HepG2 (cell line): ENCODE results near the gene NACC2. TPM values are rescaled to one million over a fixed set of nuclear protein-coding genes. Genes with fewer than 3 reads are reported as not detected.
A peak's percentile ranks its signal among the peaks of the same experiment; 100 is the strongest.

Source experiments
- CHCHD3 ChIP-seq: sonication (generic); formaldehyde crosslinking; IDR thresholded peaks from 2 replicates; pipeline ENCODE4 v1.8.0; 2022; ENCODE audit warnings: mild to moderate bottlenecking, missing genetic modification reagents, moderate library complexity
- GTF3A ChIP-seq: sonication (generic); formaldehyde crosslinking; conservative IDR thresholded peaks from 2 replicates; pipeline ENCODE4 v1.4.0; 2020; ENCODE audit warnings: mild to moderate bottlenecking, missing genetic modification reagents
- GZF1 ChIP-seq: sonication (generic); formaldehyde crosslinking; IDR thresholded peaks from 2 replicates; pipeline ENCODE4 v1.5.1; 2020; ENCODE audit warnings: mild to moderate bottlenecking, missing genetic modification reagents
- MLLT10 ChIP-seq: sonication (generic); formaldehyde crosslinking; IDR thresholded peaks from 2 replicates; pipeline ENCODE4 v1.4.0; 2020; ENCODE audit warnings: missing genetic modification reagents
- POLR2AphosphoS2 ChIP-seq: IDR thresholded peaks from 2 replicates; pipeline ENCODE4 v1.6.1; 2011; ENCODE audit warnings: low read depth, low read length, improper control_type of control experiment
- ZBTB38 ChIP-seq: sonication (generic); formaldehyde crosslinking; IDR thresholded peaks from 2 replicates; pipeline ENCODE4 v1.5.1; 2020; ENCODE audit warnings: mild to moderate bottlenecking, missing genetic modification reagents
- ZNF572 ChIP-seq: sonication (generic); formaldehyde crosslinking; IDR thresholded peaks from 2 replicates; pipeline ENCODE4 v1.5.1; 2020; ENCODE audit warnings: mild to moderate bottlenecking, missing genetic modification reagents
- ZNF766 ChIP-seq: sonication (generic); formaldehyde crosslinking; IDR thresholded peaks from 2 replicates; pipeline ENCODE4 v1.5.0; 2020; ENCODE audit warnings: missing genetic modification reagents, borderline replicate concordance
- polyA plus RNA-seq, 8 experiments: library from polyadenylated mRNA; depleted of rRNA in 3 of 8; stranded (reverse) in 7 of 8; unstranded in 1 of 8; fragments of >200 nt; fragmentation: Illumina TruSeq in 4 of 8; extraction: Trizol in 4 of 8; gene quantifications; 2 replicates each; pipeline versions ENCODE4 v1.2.1 to v1.2.3, GENCODE V29; 2011 to 2016; ENCODE audit warnings: low read depth in 4 of 8, missing spikeins in 1 of 8, mixed read lengths in 1 of 8; ENCODE audit not compliant: insufficient read depth in 1 of 8
- total RNA-seq, 5 experiments: library from RNA; depleted of rRNA; stranded (reverse); fragments of >200 nt; fragmentation: Illumina TruSeq; extraction: Trizol; gene quantifications; 2 replicates each; pipeline ENCODE4 v1.2.3, GENCODE V29; 2016; ENCODE audit warnings: low read depth in 1 of 5
- TF ChIP-seq, protein P1 (sequence below): sonication (generic); formaldehyde crosslinking; IDR thresholded peaks from 2 replicates; pipeline ENCODE4 v1.4.0; 2020; ENCODE audit warnings: mild to moderate bottlenecking, missing genetic modification reagents
- TF ChIP-seq, protein P2 (sequence below): sonication (generic); formaldehyde crosslinking; IDR thresholded peaks from 2 replicates; pipeline ENCODE4 v1.5.0; 2020; ENCODE audit warnings: mild to moderate bottlenecking, missing genetic modification reagents, moderate library complexity
- TF ChIP-seq, protein P3 (sequence below): sonication (generic); formaldehyde crosslinking; IDR thresholded peaks from 2 replicates; pipeline ENCODE4 v1.5.0; 2020; ENCODE audit warnings: mild to moderate bottlenecking, low read depth, missing genetic modification reagents, borderline replicate concordance
- TF ChIP-seq, protein P4 (sequence below): sonication (generic); formaldehyde crosslinking; IDR thresholded peaks from 2 replicates; pipeline ENCODE4 v1.8.1; 2023; ENCODE audit warnings: missing genetic modification reagents, inconsistent platforms, borderline replicate concordance
- TF ChIP-seq, protein P5 (sequence below): sonication (generic); formaldehyde crosslinking; IDR thresholded peaks from 2 replicates; pipeline ENCODE4 v1.4.0; 2020; ENCODE audit warnings: missing genetic modification reagents
- TF ChIP-seq, protein P6 (sequence below): sonication (generic); formaldehyde crosslinking; IDR thresholded peaks from 2 replicates; pipeline ENCODE4 v1.8.1; 2022; ENCODE audit warnings: mild to moderate bottlenecking, missing genetic modification reagents
- TF ChIP-seq, protein P7 (sequence below): sonication (generic); formaldehyde crosslinking; IDR thresholded peaks from 2 replicates; pipeline ENCODE4 v1.5.1; 2020; ENCODE audit warnings: missing genetic modification reagents, mild to moderate bottlenecking, borderline replicate concordance

NACC2 gene
- total and polyA plus RNA-seq, 2 of the 13 experiments (the other 11 are each of a cell fraction or from before 2014, with no cell fraction given) = 5.9 to 12.3 TPM

DNA sequence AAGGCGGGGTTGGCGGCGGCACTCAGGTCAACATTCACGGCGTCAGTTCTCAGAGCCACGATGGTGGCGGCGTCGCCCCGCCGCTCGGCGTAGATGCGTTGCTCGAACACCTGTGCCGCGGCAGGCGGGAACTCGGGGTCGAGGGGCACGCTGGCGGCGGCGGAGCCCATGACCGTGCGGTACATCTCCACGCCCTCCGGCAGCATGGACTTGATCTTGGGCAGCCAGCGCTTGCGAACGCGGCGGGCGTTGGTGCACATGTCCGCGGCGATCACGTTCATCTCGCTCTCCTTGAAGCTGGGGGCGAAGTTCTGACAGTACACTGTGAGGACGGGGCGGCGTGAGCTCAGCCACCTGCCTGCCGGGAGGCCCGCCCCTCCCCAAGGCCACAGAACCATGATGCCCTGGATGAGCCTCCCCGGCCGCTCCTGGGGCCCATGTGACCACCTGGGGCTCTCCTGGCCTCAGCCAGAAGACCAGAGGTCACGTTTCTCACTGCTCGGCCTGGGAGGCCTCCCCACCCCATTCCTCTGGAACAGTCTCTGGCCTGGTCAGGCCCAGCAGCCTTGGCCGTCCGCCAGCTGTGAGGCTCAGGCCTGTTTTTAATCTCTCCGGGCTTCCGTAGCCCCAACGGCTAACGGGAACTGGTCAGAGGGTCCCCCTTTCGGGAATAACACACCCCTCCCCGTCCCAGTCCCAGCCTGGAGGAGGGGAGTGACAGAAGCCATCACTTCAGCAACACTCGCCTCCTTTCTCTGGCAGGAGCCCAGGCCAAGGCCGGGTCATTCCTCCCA lies 83.2 kb downstream of the NACC2 start (continued):
- TF ChIP-seq, protein P1, sequence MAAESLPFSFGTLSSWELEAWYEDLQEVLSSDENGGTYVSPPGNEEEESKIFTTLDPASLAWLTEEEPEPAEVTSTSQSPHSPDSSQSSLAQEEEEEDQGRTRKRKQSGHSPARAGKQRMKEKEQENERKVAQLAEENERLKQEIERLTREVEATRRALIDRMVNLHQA (CRISPR knock-in tag) = no peak
- TF ChIP-seq ZBTB38 (CRISPR knock-in tag) (peak; percentile 99), GTF3A (CRISPR knock-in tag) (0 out of 2 replicates have a peak, but pooled peaks have one; percentile 32), POLR2AphosphoS2 (no peak), GZF1 (CRISPR knock-in tag) (peak; percentile 83), MLLT10 (CRISPR knock-in tag) (no peak), ZNF572 (no peak; the same call in 1 of the 2 replicates), ZNF766 (CRISPR knock-in tag) (peak; percentile 90), CHCHD3 (CRISPR knock-in tag) (peak; percentile 13; the same call in 1 of the 2 replicates)
- TF ChIP-seq, protein P2, sequence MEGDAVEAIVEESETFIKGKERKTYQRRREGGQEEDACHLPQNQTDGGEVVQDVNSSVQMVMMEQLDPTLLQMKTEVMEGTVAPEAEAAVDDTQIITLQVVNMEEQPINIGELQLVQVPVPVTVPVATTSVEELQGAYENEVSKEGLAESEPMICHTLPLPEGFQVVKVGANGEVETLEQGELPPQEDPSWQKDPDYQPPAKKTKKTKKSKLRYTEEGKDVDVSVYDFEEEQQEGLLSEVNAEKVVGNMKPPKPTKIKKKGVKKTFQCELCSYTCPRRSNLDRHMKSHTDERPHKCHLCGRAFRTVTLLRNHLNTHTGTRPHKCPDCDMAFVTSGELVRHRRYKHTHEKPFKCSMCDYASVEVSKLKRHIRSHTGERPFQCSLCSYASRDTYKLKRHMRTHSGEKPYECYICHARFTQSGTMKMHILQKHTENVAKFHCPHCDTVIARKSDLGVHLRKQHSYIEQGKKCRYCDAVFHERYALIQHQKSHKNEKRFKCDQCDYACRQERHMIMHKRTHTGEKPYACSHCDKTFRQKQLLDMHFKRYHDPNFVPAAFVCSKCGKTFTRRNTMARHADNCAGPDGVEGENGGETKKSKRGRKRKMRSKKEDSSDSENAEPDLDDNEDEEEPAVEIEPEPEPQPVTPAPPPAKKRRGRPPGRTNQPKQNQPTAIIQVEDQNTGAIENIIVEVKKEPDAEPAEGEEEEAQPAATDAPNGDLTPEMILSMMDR (CRISPR knock-in tag) = peak; percentile 23
- TF ChIP-seq, protein P3, sequence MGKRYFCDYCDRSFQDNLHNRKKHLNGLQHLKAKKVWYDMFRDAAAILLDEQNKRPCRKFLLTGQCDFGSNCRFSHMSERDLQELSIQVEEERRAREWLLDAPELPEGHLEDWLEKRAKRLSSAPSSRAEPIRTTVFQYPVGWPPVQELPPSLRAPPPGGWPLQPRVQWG (CRISPR knock-in tag) = 0 out of 2 replicates have a peak, but pooled peaks have one; percentile 32
- TF ChIP-seq, protein P4, sequence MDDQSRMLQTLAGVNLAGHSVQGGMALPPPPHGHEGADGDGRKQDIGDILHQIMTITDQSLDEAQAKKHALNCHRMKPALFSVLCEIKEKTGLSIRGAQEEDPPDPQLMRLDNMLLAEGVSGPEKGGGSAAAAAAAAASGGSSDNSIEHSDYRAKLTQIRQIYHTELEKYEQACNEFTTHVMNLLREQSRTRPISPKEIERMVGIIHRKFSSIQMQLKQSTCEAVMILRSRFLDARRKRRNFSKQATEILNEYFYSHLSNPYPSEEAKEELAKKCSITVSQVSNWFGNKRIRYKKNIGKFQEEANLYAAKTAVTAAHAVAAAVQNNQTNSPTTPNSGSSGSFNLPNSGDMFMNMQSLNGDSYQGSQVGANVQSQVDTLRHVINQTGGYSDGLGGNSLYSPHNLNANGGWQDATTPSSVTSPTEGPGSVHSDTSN (CRISPR knock-in tag) = no peak
- TF ChIP-seq, protein P5, sequence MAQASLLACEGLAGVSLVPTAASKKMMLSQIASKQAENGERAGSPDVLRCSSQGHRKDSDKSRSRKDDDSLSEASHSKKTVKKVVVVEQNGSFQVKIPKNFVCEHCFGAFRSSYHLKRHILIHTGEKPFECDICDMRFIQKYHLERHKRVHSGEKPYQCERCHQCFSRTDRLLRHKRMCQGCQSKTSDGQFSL (CRISPR knock-in tag) = no peak; the same call in 1 of the 2 replicates
- TF ChIP-seq, protein P6, sequence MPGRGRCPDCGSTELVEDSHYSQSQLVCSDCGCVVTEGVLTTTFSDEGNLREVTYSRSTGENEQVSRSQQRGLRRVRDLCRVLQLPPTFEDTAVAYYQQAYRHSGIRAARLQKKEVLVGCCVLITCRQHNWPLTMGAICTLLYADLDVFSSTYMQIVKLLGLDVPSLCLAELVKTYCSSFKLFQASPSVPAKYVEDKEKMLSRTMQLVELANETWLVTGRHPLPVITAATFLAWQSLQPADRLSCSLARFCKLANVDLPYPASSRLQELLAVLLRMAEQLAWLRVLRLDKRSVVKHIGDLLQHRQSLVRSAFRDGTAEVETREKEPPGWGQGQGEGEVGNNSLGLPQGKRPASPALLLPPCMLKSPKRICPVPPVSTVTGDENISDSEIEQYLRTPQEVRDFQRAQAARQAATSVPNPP = peak; percentile 67; the same call in 1 of the 2 replicates
- TF ChIP-seq, protein P7, sequence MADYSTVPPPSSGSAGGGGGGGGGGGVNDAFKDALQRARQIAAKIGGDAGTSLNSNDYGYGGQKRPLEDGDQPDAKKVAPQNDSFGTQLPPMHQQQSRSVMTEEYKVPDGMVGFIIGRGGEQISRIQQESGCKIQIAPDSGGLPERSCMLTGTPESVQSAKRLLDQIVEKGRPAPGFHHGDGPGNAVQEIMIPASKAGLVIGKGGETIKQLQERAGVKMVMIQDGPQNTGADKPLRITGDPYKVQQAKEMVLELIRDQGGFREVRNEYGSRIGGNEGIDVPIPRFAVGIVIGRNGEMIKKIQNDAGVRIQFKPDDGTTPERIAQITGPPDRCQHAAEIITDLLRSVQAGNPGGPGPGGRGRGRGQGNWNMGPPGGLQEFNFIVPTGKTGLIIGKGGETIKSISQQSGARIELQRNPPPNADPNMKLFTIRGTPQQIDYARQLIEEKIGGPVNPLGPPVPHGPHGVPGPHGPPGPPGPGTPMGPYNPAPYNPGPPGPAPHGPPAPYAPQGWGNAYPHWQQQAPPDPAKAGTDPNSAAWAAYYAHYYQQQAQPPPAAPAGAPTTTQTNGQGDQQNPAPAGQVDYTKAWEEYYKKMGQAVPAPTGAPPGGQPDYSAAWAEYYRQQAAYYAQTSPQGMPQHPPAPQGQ = 0 out of 2 replicates have a peak, but pooled peaks have one; percentile 31
